ENCODE results near the gene TSPAN15. TPM values are rescaled to one million over a fixed set of nuclear protein-coding genes. Genes with fewer than 3 reads are reported as not detected.

TSPAN15 gene
- total RNA-seq, 1 donor from 2014 or later: 49.8 TPM

GRCh38 chr10:69408318-69409175 is 42.7 kb upstream of the TSPAN15 start:
- peaks cover 4% of the 10 kb centered on the region for H3K36me3 Mint-ChIP-seq (ENCODE audit: unreplicated experiment)
- H3K4me3 Mint-ChIP-seq (ENCODE audit: unreplicated experiment): peak overlapping the region; percentile 74
- H3K27me3 Mint-ChIP-seq (ENCODE audit: unreplicated experiment): peaks cover 7% of the 10 kb centered on the region
- peak; percentile 95 for DNase-seq
- peak overlapping the region; percentile 43 for H3K27ac Mint-ChIP-seq (ENCODE audit: unreplicated experiment)
- H3K9me3 Mint-ChIP-seq (ENCODE audit: unreplicated experiment): peaks cover 12% of the 10 kb centered on the region
- TF ChIP-seq, protein P1, sequence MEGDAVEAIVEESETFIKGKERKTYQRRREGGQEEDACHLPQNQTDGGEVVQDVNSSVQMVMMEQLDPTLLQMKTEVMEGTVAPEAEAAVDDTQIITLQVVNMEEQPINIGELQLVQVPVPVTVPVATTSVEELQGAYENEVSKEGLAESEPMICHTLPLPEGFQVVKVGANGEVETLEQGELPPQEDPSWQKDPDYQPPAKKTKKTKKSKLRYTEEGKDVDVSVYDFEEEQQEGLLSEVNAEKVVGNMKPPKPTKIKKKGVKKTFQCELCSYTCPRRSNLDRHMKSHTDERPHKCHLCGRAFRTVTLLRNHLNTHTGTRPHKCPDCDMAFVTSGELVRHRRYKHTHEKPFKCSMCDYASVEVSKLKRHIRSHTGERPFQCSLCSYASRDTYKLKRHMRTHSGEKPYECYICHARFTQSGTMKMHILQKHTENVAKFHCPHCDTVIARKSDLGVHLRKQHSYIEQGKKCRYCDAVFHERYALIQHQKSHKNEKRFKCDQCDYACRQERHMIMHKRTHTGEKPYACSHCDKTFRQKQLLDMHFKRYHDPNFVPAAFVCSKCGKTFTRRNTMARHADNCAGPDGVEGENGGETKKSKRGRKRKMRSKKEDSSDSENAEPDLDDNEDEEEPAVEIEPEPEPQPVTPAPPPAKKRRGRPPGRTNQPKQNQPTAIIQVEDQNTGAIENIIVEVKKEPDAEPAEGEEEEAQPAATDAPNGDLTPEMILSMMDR (IDR thresholded peaks at IDR 0.05; ENCODE audit: partially characterized antibody, unreplicated experiment): peak; percentile 93
- peaks cover 22% of the 10 kb centered on the region for H3K4me1 Mint-ChIP-seq (ENCODE audit: low read depth, unreplicated experiment)

GRCh38 chr10:69409176-69409495 is 42.1 kb upstream of the TSPAN15 start:
- peak overlapping the region; percentile 65 for H3K4me3 Mint-ChIP-seq (ENCODE audit: unreplicated experiment)
- H3K27ac Mint-ChIP-seq (ENCODE audit: unreplicated experiment): no peak overlapping the region
- peaks cover 4% of the 10 kb centered on the region for H3K36me3 Mint-ChIP-seq (ENCODE audit: unreplicated experiment)
- DNase-seq: no peak
- H3K9me3 Mint-ChIP-seq (ENCODE audit: unreplicated experiment): peaks cover 12% of the 10 kb centered on the region
- TF ChIP-seq, protein P1 (IDR thresholded peaks at IDR 0.05; ENCODE audit: partially characterized antibody, unreplicated experiment): no peak
- peaks cover 22% of the 10 kb centered on the region for H3K4me1 Mint-ChIP-seq (ENCODE audit: low read depth, unreplicated experiment)
- peaks cover 7% of the 10 kb centered on the region for H3K27me3 Mint-ChIP-seq (ENCODE audit: unreplicated experiment)

DNA sequence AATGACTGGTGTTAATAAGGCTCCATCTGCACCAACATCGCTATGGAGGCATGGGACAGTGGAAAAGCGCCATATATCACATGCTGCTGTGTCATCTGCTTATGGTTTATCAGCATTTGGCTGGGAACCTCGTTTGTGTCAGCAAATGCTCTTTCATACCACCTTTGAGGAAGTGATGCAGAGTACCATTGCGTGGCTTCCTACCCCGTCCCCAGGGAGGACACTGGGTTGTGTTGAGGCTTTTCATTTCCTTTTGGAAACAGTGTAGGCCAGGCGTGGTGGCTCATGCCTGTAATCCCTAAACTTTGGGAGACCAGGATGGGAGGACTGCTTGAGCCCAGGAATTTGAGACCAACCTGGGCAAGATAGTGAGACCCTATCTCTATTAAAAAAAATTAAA is 41.3 kb upstream of the TSPAN15 start:
- Mint-ChIP-seq H3K9me3 (ENCODE audit: unreplicated experiment) (peaks cover 10% of the 10 kb centered on the region), H3K27me3 (ENCODE audit: unreplicated experiment) (peaks cover 7% of the 10 kb centered on the region), H3K4me3 (ENCODE audit: unreplicated experiment) (no peak overlapping the region), H3K27ac (ENCODE audit: unreplicated experiment) (no peak overlapping the region), H3K4me1 (ENCODE audit: low read depth, unreplicated experiment) (peaks cover 23% of the 10 kb centered on the region), H3K36me3 (ENCODE audit: unreplicated experiment) (no peaks in the 10 kb centered on the region)
- TF ChIP-seq, protein P1 (IDR thresholded peaks at IDR 0.05; ENCODE audit: partially characterized antibody, unreplicated experiment): no peak
- DNase-seq: no peak

- TF ChIP-seq, protein P1 (IDR thresholded peaks at IDR 0.05; ENCODE audit: partially characterized antibody, unreplicated experiment): no peak
- Mint-ChIP-seq H3K36me3 (ENCODE audit: unreplicated experiment) (no peaks in the 10 kb centered on the region), H3K4me3 (ENCODE audit: unreplicated experiment) (no peak overlapping the region), H3K4me1 (ENCODE audit: low read depth, unreplicated experiment) (peaks cover 20% of the 10 kb centered on the region), H3K9me3 (ENCODE audit: unreplicated experiment) (peaks cover 8% of the 10 kb centered on the region), H3K27ac (ENCODE audit: unreplicated experiment) (no peak overlapping the region), H3K27me3 (ENCODE audit: unreplicated experiment) (peaks cover 7% of the 10 kb centered on the region)
- no peak for DNase-seq
These were observed 40.8 kb upstream of the TSPAN15 start for GRCh38 chr10:69410487-69410886.

DNA sequence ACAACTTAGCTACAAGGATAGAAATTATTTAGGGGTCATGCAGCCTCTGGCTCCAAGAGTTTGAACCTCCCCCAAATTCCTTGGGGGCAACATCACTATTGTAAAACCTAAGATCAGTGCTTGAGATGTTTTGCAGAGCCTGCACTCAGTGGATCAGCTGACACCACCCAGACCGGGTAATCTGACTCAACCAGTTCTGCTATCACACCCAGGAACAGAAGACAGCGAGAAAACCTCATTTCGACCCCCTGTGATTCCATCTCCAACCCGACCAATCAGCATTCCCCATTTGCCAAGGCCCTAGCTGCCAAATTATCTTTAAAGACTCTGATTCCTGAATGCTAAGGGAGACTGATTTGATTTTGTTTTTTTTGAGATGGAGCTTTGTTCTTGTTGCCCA is 39.8 kb upstream of the TSPAN15 start:
- H3K4me3 Mint-ChIP-seq (ENCODE audit: unreplicated experiment): no peak overlapping the region
- peaks cover 12% of the 10 kb centered on the region for H3K4me1 Mint-ChIP-seq (ENCODE audit: low read depth, unreplicated experiment)
- TF ChIP-seq, protein P1 (IDR thresholded peaks at IDR 0.05; ENCODE audit: partially characterized antibody, unreplicated experiment): no peak
- DNase-seq: no peak
- H3K36me3 Mint-ChIP-seq (ENCODE audit: unreplicated experiment): no peaks in the 10 kb centered on the region
- peaks cover 5% of the 10 kb centered on the region for H3K27me3 Mint-ChIP-seq (ENCODE audit: unreplicated experiment)
- peaks cover 7% of the 10 kb centered on the region for H3K9me3 Mint-ChIP-seq (ENCODE audit: unreplicated experiment)
- no peak overlapping the region for H3K27ac Mint-ChIP-seq (ENCODE audit: unreplicated experiment)
